Natural killer cell (primary cell): Measurements from ENCODE around the gene SNCG. TPM values are rescaled to one million over a fixed set of nuclear protein-coding genes. Genes with fewer than 3 reads are reported as not detected.
"Not testable (repeated sequence)": the region's sequence is repeated elsewhere in the genome, so short reads cannot be mapped to it uniquely, and the experiment has no call there.

Experiments used
- ATAC-seq, 3 donors: fragments of 150-1000 bp in 2 of 3; fragments of 200-7000 bp in 1 of 3; cut with Tn5 transposase; 1 replicate in 1 of 3; 2 replicates in 2 of 3; pipeline ENCODE4 v1.10.0; 2021; ENCODE audit warnings: mild to moderate bottlenecking in 2 of 3, moderate library complexity in 2 of 3
- DNase-seq, 2 donors: peaks; one replicate each; pipeline versions ENCODE4 v3.0.0 to v3.0.0-alpha.2; 2013 to 2021; ENCODE audit warnings: mixed read lengths in 1 of 2
- H3K27ac ChIP-seq: one replicate; pipeline ENCODE4 v1.5.1; 2013; ENCODE audit warnings: mild to moderate bottlenecking, low read length
- H3K27me3 ChIP-seq: one replicate; pipeline ENCODE4 v1.6.1; 2013; ENCODE audit warnings: low read length; ENCODE audit not compliant: control insufficient read depth, insufficient read depth
- H3K36me3 ChIP-seq: one replicate; pipeline ENCODE4 v1.6.1; 2013; ENCODE audit warnings: low read length; ENCODE audit not compliant: control insufficient read depth, insufficient read depth
- H3K4me1 ChIP-seq: one replicate; pipeline ENCODE4 v1.6.1; 2013; ENCODE audit warnings: low read length; ENCODE audit not compliant: control insufficient read depth, insufficient read depth
- H3K4me3 ChIP-seq: one replicate; pipeline ENCODE4 v1.5.1; 2013; ENCODE audit warnings: low read length
- H3K9me3 ChIP-seq: one replicate; pipeline ENCODE4 v1.6.1; 2013; ENCODE audit warnings: low read length; ENCODE audit not compliant: control insufficient read depth, insufficient read depth
- H3K27ac Mint-ChIP-seq, 2 donors: one replicate each; pipeline ENCODE4 v1.8.0; 2022; ENCODE audit warnings: mild to moderate bottlenecking in 2 of 2, mixed read lengths in 2 of 2, moderate library complexity in 1 of 2
- H3K27me3 Mint-ChIP-seq, 2 donors: one replicate each; pipeline ENCODE4 v1.8.0; 2022; ENCODE audit warnings: low read depth in 2 of 2, mixed read lengths in 2 of 2
- H3K36me3 Mint-ChIP-seq: one replicate; pipeline ENCODE4 v1.8.0; 2022; ENCODE audit warnings: mixed read lengths
- H3K4me1 Mint-ChIP-seq, 2 donors: one replicate each; pipeline ENCODE4 v1.8.0; 2022; ENCODE audit warnings: mixed read lengths in 2 of 2
- H3K4me3 Mint-ChIP-seq: one replicate; pipeline ENCODE4 v1.8.0; 2022; ENCODE audit warnings: mild to moderate bottlenecking, moderate library complexity, mixed read lengths
- H3K9me3 Mint-ChIP-seq, 2 donors: one replicate each; pipeline ENCODE4 v1.8.0; 2022; ENCODE audit warnings: mixed read lengths in 2 of 2
- CTCF ChIP-seq: fragments of 200-600 bp; IDR thresholded peaks from one replicate; pipeline ENCODE4 v1.8.0; 2022; ENCODE audit warnings: antibody characterized with exemption
- WGBS: methylation state at CpG from one replicate; pipeline ENCODE4 v1.1.7; 2013; ENCODE audit warnings: missing lambda C conversion rate; ENCODE audit not compliant: insufficient coverage; 5-methylcytosine and 5-hydroxymethylcytosine counted together
- intact Hi-C: fragments of 100-400 bp; cut with micrococcal nuclease; formaldehyde crosslinking; loops from one replicate; pipeline ENCODE4 v1.14.2; 2022
- total RNA-seq, 4 donors: library from RNA; stranded (reverse); fragments of 120-200 nt in 1 of 4; gene quantifications; one replicate each; pipeline versions ENCODE4 v1.2.3 to v1.2.4, GENCODE V29; 2013 to 2022

SNCG gene
- total RNA-seq, 3 donors from 2014 or later (not counting 1 experiment from before 2014, with no cell fraction given) = not detected

DNA sequence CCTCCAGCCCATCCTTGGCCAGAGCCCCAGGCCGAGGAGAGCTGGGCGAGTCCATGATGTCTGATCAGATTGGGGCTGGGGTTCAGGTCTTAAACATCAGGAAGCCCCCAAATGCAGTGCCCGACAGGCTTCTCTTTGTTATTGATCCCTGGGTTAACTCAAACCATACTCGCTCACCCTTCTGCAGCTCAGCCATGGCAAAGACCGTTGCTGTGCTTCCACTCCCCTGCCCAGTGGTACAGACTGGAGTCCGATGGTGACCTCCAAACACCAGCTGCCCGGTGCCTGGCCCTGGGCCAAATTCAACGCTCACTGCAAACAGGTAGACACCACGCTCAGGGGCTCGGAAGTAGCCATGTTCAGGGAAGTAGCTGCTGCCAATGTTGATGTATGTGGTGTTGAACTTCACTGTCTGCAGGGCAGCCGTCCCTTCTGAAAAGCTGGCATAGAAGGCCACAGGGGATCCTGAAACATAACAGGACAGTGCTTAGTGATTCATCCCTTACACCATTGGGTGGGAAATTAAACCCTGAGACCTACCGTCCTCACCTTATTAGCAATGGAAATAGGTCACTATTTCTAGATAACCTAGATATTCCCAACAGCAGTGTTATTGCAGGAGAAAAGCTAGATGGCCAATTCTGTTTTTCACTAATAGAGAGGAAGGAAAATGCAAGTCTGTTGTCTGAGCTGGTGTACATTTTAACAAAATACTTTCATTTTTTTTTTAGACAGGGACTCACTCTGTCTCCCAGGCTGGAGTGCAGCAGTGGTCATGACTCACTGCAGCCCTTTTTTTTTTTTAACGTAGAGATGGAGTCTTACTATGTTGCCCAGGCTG, 21.5 kb upstream of the SNCG start:
- TF ChIP-seq CTCF = no peak
- WGBS = 93% methylated on average over 13 of the region's 13 CpGs
- intact Hi-C loops = no loop called here
- no peaks in the 10 kb centered on the region for H3K9me3 Mint-ChIP-seq
- DNase-seq (no peak), ATAC-seq (no peak)
- H3K4me3 ChIP-seq = no peak overlapping the region
- no peaks in the 10 kb centered on the region for H3K36me3 Mint-ChIP-seq
- H3K36me3 ChIP-seq = no peaks in the 10 kb centered on the region
- peaks cover 3 to 6% of the 10 kb centered on the region in 2 donors for H3K4me1 Mint-ChIP-seq
- H3K4me1 ChIP-seq = peaks cover 7% of the 10 kb centered on the region
- no peaks in the 10 kb centered on the region for H3K27me3 Mint-ChIP-seq
- no peak overlapping the region for H3K27ac Mint-ChIP-seq
- no peaks in the 10 kb centered on the region for H3K27me3 ChIP-seq
- no peaks in the 10 kb centered on the region for H3K9me3 ChIP-seq
- no peak overlapping the region for H3K4me3 Mint-ChIP-seq
- H3K27ac ChIP-seq = no peak overlapping the region

DNA sequence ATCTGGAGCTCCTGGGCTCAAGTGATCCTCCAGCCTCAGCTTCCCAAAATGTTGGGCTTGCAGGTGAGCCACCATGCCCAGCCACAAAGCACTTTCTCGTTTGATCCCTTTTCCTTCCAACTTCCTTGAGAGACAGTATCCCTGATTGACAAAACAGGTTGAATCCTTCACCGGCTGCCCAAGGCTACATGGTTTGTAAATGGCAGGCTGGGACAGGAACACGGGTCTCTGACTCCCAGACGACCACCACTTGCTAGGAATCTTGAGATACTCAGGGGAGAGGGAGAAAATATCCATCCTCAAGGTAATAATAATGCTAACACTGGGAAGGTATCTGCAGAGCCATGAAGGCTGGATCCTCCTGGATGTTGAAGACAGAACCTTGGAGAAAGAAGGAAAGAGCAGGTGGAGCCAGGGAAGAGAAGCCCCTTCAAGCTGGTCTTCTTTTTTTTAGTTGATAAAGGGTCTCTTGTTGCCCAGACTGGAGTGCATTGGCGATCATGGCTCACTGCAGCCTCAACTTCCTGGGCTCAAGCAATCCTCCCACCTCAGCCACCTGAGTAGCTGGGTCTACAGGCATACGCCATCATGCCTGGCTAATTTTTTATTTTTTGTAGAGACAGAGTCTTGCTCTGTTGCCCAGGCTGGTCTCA, 20.8 kb upstream of the SNCG start:
- ATAC-seq (no peak), DNase-seq (no peak)
- Mint-ChIP-seq H3K9me3 (no peaks in the 10 kb centered on the region), H3K4me3 (no peak overlapping the region), H3K4me1 (peaks cover 3 to 6% of the 10 kb centered on the region in 2 donors), H3K27ac (no peak overlapping the region), H3K36me3 (no peaks in the 10 kb centered on the region), H3K27me3 (no peaks in the 10 kb centered on the region)
- intact Hi-C loops = no loop called here
- Histone ChIP-seq H3K27me3 (no peaks in the 10 kb centered on the region), H3K36me3 (no peaks in the 10 kb centered on the region), H3K9me3 (no peaks in the 10 kb centered on the region), H3K27ac (no peak overlapping the region), H3K4me3 (no peak overlapping the region), H3K4me1 (peaks cover 7% of the 10 kb centered on the region)
- TF ChIP-seq CTCF = no peak
- 78% methylated on average over 6 of the region's 6 CpGs for WGBS

DNA sequence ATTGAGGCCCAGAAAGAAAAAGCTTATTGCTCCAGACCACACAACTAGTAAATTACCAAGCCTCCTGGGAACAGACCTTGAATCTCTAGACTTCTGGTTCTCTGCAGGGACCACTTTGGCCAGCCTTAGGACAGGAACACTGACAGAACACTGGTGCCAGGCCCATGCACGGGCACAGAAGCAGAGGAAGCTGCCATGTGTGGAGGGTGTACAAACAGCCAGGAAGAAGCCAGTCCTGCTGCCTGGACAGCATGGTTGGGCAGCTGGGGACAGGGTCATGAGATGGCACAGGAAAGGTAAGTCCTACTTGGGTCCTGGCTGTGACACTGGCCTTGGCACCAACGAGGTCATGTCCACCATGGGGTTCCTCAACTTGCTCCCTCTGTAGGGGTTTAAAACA, 20.1 kb upstream of the SNCG start:
- ATAC-seq = no peak
- H3K4me1 Mint-ChIP-seq = peaks cover 3 to 6% of the 10 kb centered on the region in 2 donors
- 90% methylated on average over 2 of the region's 2 CpGs for WGBS
- Histone ChIP-seq H3K27me3 (no peaks in the 10 kb centered on the region), H3K4me3 (no peak overlapping the region), H3K4me1 (peaks cover 7% of the 10 kb centered on the region), H3K9me3 (no peaks in the 10 kb centered on the region), H3K27ac (no peak overlapping the region), H3K36me3 (no peaks in the 10 kb centered on the region)
- H3K27me3 Mint-ChIP-seq = no peaks in the 10 kb centered on the region
- no peaks in the 10 kb centered on the region for H3K9me3 Mint-ChIP-seq
- H3K27ac Mint-ChIP-seq = no peak overlapping the region
- intact Hi-C loops = no loop called here
- H3K36me3 Mint-ChIP-seq = no peaks in the 10 kb centered on the region
- peak in 1 of 2 donors; percentile 9 for DNase-seq
- H3K4me3 Mint-ChIP-seq = no peak overlapping the region
- no peak for TF ChIP-seq CTCF

DNA sequence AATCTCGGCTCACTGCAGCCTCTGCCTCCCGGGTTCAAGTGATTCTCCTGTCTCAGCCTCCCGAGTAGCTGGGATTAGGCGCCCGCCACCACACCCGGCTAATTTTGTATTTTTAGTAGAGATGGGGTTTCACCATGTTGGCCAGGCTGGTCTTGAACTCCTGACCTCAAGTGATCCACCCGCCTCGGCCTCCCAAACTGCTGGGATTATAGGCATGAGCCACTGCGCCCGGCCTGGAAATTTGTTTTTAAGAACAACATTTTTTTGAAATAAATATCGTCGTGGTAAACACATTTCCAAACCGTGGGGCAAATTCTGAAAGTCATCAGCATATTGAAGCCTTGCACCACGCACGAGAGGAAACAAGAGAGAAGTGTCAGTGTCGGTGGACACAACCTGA, 18.3 kb upstream of the SNCG start:
- intact Hi-C loops = not testable (repeated sequence)

More for the DNA sequence above, 18.3 kb upstream of the SNCG start:
- not testable (repeated sequence) for H3K9me3 ChIP-seq, DNase-seq, H3K27ac ChIP-seq, H3K36me3 Mint-ChIP-seq, H3K4me3 ChIP-seq, ATAC-seq, H3K4me1 Mint-ChIP-seq, H3K4me1 ChIP-seq, H3K27me3 ChIP-seq, H3K36me3 ChIP-seq, H3K27me3 Mint-ChIP-seq, H3K4me3 Mint-ChIP-seq, H3K9me3 Mint-ChIP-seq
- H3K27ac Mint-ChIP-seq = peak overlapping the region in 1 of 2 donors; percentile 73
- WGBS = 92% methylated on average over 16 of the region's 16 CpGs
